HL-60 (cell line): ENCODE measurements around the gene ERBB2.
"Not testable (repeated sequence)": the region's sequence is repeated elsewhere in the genome, so short reads cannot be mapped to it uniquely, and the experiment has no call there.

Experiments
- GABPA ChIP-seq: IDR thresholded peaks from 2 replicates; pipeline ENCODE4 v1.6.1; 2012; ENCODE audit warnings: low read depth
- POLR2AphosphoS5 ChIP-seq: IDR thresholded peaks from 2 replicates; pipeline ENCODE4 v1.6.1; 2012; ENCODE audit warnings: low read depth
- TF ChIP-seq, protein P1 (sequence below): IDR thresholded peaks from one replicate; pipeline ENCODE4 v1.5.1; 2011; ENCODE audit warnings: low read length, control low read depth, inconsistent platforms; ENCODE audit not compliant: insufficient read depth
- TF ChIP-seq, protein P2 (sequence below): IDR thresholded peaks from 2 replicates; pipeline ENCODE4 v1.6.1; 2012; ENCODE audit warnings: low read depth; ENCODE audit not compliant: insufficient replicate concordance

DNA sequence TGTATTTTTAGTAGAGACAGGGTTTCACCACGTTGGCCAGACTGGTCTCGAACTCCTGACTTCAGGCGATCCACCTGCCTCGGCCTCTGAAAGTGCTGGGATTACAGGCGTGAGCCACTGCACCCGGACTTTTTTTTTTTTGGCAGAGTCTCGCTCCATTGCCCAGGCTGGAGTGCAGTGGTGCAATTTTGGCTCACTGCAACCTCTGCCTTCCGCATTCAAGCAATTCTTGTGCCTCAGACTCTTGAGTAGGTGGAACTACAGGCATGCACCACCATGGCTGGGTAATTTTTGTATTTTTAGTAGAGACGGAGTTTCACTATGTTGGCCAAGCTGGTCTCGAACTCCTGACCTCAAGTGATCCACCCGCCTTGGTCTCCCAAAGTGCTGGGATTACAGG lies 11.2 kb downstream of the ERBB2 start:
- TF ChIP-seq, protein P1, sequence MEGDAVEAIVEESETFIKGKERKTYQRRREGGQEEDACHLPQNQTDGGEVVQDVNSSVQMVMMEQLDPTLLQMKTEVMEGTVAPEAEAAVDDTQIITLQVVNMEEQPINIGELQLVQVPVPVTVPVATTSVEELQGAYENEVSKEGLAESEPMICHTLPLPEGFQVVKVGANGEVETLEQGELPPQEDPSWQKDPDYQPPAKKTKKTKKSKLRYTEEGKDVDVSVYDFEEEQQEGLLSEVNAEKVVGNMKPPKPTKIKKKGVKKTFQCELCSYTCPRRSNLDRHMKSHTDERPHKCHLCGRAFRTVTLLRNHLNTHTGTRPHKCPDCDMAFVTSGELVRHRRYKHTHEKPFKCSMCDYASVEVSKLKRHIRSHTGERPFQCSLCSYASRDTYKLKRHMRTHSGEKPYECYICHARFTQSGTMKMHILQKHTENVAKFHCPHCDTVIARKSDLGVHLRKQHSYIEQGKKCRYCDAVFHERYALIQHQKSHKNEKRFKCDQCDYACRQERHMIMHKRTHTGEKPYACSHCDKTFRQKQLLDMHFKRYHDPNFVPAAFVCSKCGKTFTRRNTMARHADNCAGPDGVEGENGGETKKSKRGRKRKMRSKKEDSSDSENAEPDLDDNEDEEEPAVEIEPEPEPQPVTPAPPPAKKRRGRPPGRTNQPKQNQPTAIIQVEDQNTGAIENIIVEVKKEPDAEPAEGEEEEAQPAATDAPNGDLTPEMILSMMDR = not testable (repeated sequence)
- not testable (repeated sequence) for TF ChIP-seq POLR2AphosphoS5, GABPA
- TF ChIP-seq, protein P2, sequence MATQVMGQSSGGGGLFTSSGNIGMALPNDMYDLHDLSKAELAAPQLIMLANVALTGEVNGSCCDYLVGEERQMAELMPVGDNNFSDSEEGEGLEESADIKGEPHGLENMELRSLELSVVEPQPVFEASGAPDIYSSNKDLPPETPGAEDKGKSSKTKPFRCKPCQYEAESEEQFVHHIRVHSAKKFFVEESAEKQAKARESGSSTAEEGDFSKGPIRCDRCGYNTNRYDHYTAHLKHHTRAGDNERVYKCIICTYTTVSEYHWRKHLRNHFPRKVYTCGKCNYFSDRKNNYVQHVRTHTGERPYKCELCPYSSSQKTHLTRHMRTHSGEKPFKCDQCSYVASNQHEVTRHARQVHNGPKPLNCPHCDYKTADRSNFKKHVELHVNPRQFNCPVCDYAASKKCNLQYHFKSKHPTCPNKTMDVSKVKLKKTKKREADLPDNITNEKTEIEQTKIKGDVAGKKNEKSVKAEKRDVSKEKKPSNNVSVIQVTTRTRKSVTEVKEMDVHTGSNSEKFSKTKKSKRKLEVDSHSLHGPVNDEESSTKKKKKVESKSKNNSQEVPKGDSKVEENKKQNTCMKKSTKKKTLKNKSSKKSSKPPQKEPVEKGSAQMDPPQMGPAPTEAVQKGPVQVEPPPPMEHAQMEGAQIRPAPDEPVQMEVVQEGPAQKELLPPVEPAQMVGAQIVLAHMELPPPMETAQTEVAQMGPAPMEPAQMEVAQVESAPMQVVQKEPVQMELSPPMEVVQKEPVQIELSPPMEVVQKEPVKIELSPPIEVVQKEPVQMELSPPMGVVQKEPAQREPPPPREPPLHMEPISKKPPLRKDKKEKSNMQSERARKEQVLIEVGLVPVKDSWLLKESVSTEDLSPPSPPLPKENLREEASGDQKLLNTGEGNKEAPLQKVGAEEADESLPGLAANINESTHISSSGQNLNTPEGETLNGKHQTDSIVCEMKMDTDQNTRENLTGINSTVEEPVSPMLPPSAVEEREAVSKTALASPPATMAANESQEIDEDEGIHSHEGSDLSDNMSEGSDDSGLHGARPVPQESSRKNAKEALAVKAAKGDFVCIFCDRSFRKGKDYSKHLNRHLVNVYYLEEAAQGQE = not testable (repeated sequence)
